Vagina (tissue), 2 donors: ENCODE measurements around the gene SERP2. TPM values are rescaled to one million over a fixed set of nuclear protein-coding genes. Genes with fewer than 3 reads are reported as not detected.

Experiments
- DNase-seq, 2 donors: peaks; one replicate each; pipeline ENCODE4 v3.0.0-alpha.2; 2017; ENCODE audit errors: extremely low spot score in 2 of 2
- H3K27ac ChIP-seq: fragments of 200-600 bp; sonication (generic); one replicate; pipeline ENCODE4 v1.5.1; 2019
- H3K27me3 ChIP-seq: fragments of 200-600 bp; sonication (generic); one replicate; pipeline ENCODE4 v1.5.1; 2019
- H3K36me3 ChIP-seq, 2 donors: fragments of 200-600 bp; sonication (generic); one replicate each; pipeline ENCODE4 v1.5.1; 2017 to 2019
- H3K4me1 ChIP-seq: fragments of 200-600 bp; sonication (generic); one replicate; pipeline ENCODE4 v1.5.1; 2019
- H3K4me3 ChIP-seq, 2 donors: fragments of 200-600 bp; sonication (generic); 1 replicate in 1 of 2; 2 replicates in 1 of 2; pipeline ENCODE4 v1.5.1; 2016 to 2019
- H3K9me3 ChIP-seq: fragments of 200-600 bp; sonication (generic); one replicate; pipeline ENCODE4 v1.5.1; 2019
- CTCF ChIP-seq, 3 experiments: fragments of 450-650 bp in 2 of 3; fragments of 200-600 bp in 1 of 3; sonication (generic) in 1 of 3; IDR thresholded peaks; one replicate each; pipeline ENCODE4 v1.5.1; 2017 to 2019; ENCODE audit warnings: antibody characterized with exemption in 3 of 3, mild to moderate bottlenecking in 2 of 3, moderate library complexity in 2 of 3
- POLR2A ChIP-seq, 2 donors: fragments of 450-650 bp; IDR thresholded peaks; one replicate each; pipeline ENCODE4 v1.6.1; 2017; ENCODE audit warnings: antibody characterized with exemption in 2 of 2, mild to moderate bottlenecking in 2 of 2, moderate library complexity in 2 of 2
- POLR2AphosphoS5 ChIP-seq, 2 donors: sonication (generic); formaldehyde crosslinking; IDR thresholded peaks; one replicate each; pipeline ENCODE4 v1.9.0; 2017; ENCODE audit warnings: antibody characterized with exemption in 2 of 2, mild to moderate bottlenecking in 2 of 2, low read depth in 1 of 2; ENCODE audit not compliant: insufficient read depth in 1 of 2
- intact Hi-C: fragments of 100-400 bp; cut with DNase I; formaldehyde crosslinking; loops from one replicate; pipeline ENCODE4 v1.15.1; 2023
- total RNA-seq: library from RNA; depleted of rRNA; stranded (reverse); fragments of >200 nt; gene quantifications from one replicate; pipeline ENCODE4 v1.2.3, GENCODE V29; 2016

SERP2 gene
- total RNA-seq, 1 donor from 2014 or later: 13.8 TPM

DNA sequence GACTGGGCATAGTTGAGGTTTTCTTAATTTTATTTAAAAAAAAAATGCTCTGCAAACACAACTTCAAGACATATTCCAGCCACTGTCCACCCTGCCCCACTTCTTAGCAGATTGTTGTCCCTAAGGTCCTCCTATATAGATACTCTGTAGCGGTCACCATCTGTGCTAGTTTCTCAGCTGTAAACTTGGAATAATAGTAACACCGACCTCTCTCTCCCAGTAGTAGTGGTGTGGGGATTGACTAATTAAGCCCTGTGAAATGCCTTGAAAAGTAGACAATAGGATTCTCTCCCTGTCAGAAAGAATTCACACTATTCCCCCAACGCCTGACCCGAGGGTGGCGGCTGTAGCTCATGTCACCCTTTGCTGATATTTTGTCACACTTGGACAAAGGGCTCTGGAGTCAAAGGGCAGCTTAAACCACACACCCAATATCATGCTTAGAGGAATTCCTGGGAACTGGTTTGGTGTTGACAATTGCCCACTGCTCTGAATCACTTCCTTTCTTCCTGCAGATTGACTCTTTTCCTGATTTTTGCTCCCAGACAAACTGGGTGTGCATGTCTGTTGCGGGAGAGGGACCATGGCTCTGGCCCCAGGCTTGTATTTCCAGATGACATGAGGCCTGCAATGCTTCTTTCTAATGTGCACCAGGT lies 9.2 kb upstream of the SERP2 start:
- Histone ChIP-seq H3K4me3 (no peak overlapping the region), H3K9me3 (no peaks in the 10 kb centered on the region), H3K27ac (no peak overlapping the region), H3K36me3 (no peaks in the 10 kb centered on the region), H3K4me1 (peaks cover 10% of the 10 kb centered on the region), H3K27me3 (no peaks in the 10 kb centered on the region)
- intact Hi-C loops: no loop called here
- TF ChIP-seq CTCF (IDR thresholded peaks at IDR 0.05): no peak
- no peak for TF ChIP-seq POLR2A (IDR thresholded peaks at IDR 0.05)
- no peak for TF ChIP-seq POLR2AphosphoS5 (IDR thresholded peaks at IDR 0.05; ENCODE audit: insufficient read depth in 1 of 2, low read depth in 1 of 2)
- DNase-seq: no peak

DNA sequence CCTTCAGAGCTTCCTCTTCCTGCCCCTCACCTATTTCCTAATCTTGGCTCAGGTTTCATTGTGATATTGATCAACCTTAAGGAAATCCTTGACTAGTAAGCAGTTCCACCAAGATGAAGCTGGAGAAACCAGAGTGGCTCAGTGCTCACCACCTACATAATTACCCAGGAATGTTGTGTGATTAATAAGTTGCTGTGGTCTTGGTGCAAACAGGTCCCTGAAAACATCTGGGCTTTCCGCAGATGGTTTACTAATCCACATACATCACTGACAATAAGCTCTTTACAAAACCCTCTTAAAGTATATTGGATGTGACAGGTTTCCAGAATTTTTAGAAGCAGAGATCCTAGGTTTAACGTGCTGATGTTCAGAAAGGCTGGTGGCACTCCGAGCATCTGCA lies 8.6 kb upstream of the SERP2 start:
- DNase-seq: no peak
- H3K36me3 ChIP-seq: no peaks in the 10 kb centered on the region
- H3K9me3 ChIP-seq: no peaks in the 10 kb centered on the region
- H3K27ac ChIP-seq: no peak overlapping the region
- H3K4me1 ChIP-seq: peaks cover 10% of the 10 kb centered on the region
- intact Hi-C loops: no loop called here
- TF ChIP-seq CTCF (IDR thresholded peaks at IDR 0.05) (no peak), POLR2A (IDR thresholded peaks at IDR 0.05) (no peak), POLR2AphosphoS5 (IDR thresholded peaks at IDR 0.05; ENCODE audit: insufficient read depth in 1 of 2, low read depth in 1 of 2) (no peak)
- H3K27me3 ChIP-seq: no peaks in the 10 kb centered on the region
- no peak overlapping the region for H3K4me3 ChIP-seq

DNA sequence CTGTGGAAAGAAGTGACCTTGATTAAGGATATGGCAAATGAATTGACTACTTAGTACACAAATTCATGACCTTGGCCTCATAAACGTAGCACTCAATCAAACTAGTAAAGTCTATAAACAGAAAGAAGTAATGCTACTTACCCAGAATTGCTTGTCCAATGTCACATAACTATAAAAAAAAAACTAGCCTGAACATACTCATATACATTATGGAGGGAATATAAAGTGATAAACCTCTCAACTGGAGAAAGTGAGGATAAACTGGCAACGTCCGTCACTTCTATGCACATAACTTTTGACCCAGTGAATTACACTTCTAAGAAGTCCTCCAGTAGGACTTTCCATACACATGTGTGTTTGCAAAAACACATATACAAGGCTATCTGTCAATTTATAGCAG lies 7.7 kb upstream of the SERP2 start:
- Histone ChIP-seq H3K27ac (no peak overlapping the region), H3K9me3 (no peaks in the 10 kb centered on the region), H3K36me3 (no peaks in the 10 kb centered on the region), H3K27me3 (no peaks in the 10 kb centered on the region), H3K4me3 (no peak overlapping the region), H3K4me1 (peaks cover 10% of the 10 kb centered on the region)
- DNase-seq: no peak
- intact Hi-C loops: no loop called here
- no peak for TF ChIP-seq CTCF (IDR thresholded peaks at IDR 0.05)
- TF ChIP-seq POLR2AphosphoS5 (IDR thresholded peaks at IDR 0.05; ENCODE audit: insufficient read depth in 1 of 2, low read depth in 1 of 2): no peak
- no peak for TF ChIP-seq POLR2A (IDR thresholded peaks at IDR 0.05)

DNA sequence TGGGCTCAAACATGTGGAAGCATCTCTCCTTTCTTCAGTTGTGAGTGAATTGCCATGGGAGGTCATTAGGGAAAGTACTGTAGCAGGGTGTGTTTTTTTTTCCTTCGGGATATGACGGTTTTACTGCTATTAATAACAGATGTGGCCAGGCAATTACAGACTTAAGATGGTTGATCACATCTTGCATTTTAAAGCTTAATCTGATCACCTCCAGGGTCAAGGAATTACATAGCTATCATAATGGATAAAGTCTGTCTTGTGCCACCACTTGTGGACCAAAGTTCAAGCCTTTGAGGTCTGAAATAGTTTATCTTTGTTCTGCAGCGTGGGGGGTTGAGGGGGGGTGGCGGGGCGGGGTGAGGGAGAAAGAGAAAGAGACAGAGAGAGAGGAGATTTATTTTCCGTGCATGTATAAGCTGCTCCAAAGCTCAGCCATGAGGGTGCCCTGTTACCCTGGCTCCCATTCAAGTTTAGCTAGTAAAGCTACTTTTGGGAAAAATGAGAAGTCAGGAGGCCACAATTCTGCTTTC lies 5.5 kb upstream of the SERP2 start:
- H3K4me3 ChIP-seq: no peak overlapping the region
- no peak for DNase-seq
- no peaks in the 10 kb centered on the region for H3K9me3 ChIP-seq
- H3K36me3 ChIP-seq: no peaks in the 10 kb centered on the region
- peaks cover 14% of the 10 kb centered on the region for H3K4me1 ChIP-seq
- TF ChIP-seq POLR2AphosphoS5 (IDR thresholded peaks at IDR 0.05; ENCODE audit: insufficient read depth in 1 of 2, low read depth in 1 of 2) (no peak), CTCF (IDR thresholded peaks at IDR 0.05) (no peak), POLR2A (IDR thresholded peaks at IDR 0.05) (no peak)
- intact Hi-C loops: no loop called here
- no peak overlapping the region for H3K27ac ChIP-seq
- no peaks in the 10 kb centered on the region for H3K27me3 ChIP-seq

DNA sequence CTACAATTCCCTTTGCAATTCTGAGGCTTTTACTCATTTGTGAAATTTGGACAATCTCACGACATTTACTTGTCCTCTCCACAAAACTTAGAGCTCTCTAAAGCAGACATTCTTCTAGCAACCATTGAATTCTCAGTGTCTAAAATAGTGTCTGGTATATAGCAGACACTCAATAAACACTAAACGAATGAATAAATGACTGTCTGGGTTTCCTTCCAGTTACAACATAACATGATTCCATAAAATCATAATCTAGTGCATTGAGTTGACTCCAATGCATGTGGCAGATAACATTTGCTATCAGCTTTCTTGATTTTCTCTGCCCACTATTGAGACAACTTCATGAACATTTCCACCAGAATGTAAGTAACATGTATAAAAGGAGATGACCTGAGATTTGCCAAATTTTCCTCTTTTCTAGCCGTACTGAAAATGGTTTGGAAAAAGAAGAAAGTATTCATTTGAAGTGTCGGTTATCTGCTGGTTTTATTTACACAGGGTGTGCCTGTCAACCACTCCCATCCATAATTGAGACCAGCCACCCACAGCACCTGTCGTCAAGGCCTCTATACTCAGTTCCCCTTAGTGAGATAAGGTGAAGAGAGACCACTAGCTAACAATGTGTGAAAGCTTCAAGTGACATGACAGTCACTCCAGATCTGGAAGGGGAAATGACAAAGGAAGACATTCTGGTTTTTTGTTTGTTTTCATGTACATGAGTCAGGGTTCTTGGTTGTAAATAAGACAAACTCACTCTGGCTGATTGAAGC lies 4.8 kb upstream of the SERP2 start:
- H3K4me3 ChIP-seq: no peak overlapping the region
- no peaks in the 10 kb centered on the region for H3K9me3 ChIP-seq
- no peaks in the 10 kb centered on the region for H3K27me3 ChIP-seq
- H3K36me3 ChIP-seq: no peaks in the 10 kb centered on the region
- peaks cover 21% of the 10 kb centered on the region for H3K4me1 ChIP-seq
- H3K27ac ChIP-seq: no peak overlapping the region
- DNase-seq: no peak
- intact Hi-C loops: no loop called here
- TF ChIP-seq POLR2A (IDR thresholded peaks at IDR 0.05) (no peak), CTCF (IDR thresholded peaks at IDR 0.05) (no peak), POLR2AphosphoS5 (IDR thresholded peaks at IDR 0.05; ENCODE audit: insufficient read depth in 1 of 2, low read depth in 1 of 2) (no peak)
